ENCODE results near the gene RALGPS2. TPM values are rescaled to one million over a fixed set of nuclear protein-coding genes. Genes with fewer than 3 reads are reported as not detected.

RALGPS2 gene
- polyA plus RNA-seq, 1 experiment, result 27.7 TPM

DNA sequence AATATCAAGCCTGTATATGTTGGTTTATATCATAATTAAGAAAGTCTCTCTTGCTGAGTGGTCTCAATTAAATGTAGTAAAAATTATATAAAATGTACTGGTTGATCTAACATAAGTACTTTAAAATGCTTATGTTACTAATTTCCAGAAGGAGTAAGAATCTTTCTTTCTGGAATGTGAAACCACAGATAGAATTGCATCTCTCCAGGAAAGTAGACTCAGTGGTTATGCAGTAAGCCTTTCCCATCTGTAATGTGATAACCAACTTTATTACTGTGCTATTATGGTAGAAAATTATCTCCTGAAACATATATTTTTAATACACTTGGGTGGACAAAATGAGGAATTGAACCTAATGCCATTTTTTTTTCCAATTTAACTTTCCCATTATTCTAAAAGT lies 8.9 kb upstream of the RALGPS2 start:
- CTCF ChIA-PET, result no interaction called here
- Histone ChIP-seq H3K4me3 (ENCODE audit: low read depth, low read length) (no peak overlapping the region), H3K36me3 (ENCODE audit: control insufficient read depth, insufficient read depth, low read length) (no peaks in the 10 kb centered on the region), H3K27me3 (ENCODE audit: control insufficient read depth, insufficient read depth, low read length) (no peaks in the 10 kb centered on the region)
- POLR2A ChIA-PET, result no interaction called here
- no peak for DNase-seq (ENCODE audit: low read depth)
- TF ChIP-seq, protein P1, sequence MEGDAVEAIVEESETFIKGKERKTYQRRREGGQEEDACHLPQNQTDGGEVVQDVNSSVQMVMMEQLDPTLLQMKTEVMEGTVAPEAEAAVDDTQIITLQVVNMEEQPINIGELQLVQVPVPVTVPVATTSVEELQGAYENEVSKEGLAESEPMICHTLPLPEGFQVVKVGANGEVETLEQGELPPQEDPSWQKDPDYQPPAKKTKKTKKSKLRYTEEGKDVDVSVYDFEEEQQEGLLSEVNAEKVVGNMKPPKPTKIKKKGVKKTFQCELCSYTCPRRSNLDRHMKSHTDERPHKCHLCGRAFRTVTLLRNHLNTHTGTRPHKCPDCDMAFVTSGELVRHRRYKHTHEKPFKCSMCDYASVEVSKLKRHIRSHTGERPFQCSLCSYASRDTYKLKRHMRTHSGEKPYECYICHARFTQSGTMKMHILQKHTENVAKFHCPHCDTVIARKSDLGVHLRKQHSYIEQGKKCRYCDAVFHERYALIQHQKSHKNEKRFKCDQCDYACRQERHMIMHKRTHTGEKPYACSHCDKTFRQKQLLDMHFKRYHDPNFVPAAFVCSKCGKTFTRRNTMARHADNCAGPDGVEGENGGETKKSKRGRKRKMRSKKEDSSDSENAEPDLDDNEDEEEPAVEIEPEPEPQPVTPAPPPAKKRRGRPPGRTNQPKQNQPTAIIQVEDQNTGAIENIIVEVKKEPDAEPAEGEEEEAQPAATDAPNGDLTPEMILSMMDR (IDR thresholded peaks at IDR 0.05; ENCODE audit: insufficient read depth, low read depth, low read length), result no peak

DNA sequence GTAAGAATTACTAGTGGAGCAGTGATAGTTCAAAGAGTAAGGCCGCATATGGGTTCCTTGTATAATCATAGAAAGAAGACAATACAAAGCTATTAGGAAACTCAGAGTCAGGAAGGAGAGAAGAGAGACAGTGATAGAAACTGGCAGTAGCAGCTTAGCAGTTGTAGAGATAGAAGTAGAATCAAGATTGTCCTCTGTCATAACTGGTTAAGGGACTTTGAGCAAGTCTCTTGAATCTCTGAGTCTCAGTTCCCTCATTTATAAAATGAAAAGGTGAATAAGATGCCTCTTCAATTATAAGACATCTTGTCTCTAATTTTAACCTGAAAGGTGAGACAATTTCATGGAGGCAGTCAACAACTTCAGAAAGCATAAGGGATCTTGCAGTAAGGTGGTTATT lies 6.5 kb upstream of the RALGPS2 start:
- ChIA-PET CTCF (interaction anchor here (0.9 kb wide), 1 partner anchor 175 kb away, joined by 3 read pairs; no protein-coding TSS in a partner anchor), POLR2A (interaction anchor here (0.6 kb wide), 1 partner anchor 237 kb away, joined by 4 read pairs; no protein-coding TSS in a partner anchor)
- H3K36me3 ChIP-seq (ENCODE audit: control insufficient read depth, insufficient read depth, low read length), result no peaks in the 10 kb centered on the region
- DNase-seq (ENCODE audit: low read depth), result no peak
- no peak overlapping the region for H3K4me3 ChIP-seq (ENCODE audit: low read depth, low read length)
- TF ChIP-seq, protein P1 (IDR thresholded peaks at IDR 0.05; ENCODE audit: insufficient read depth, low read depth, low read length), result no peak
- H3K27me3 ChIP-seq (ENCODE audit: control insufficient read depth, insufficient read depth, low read length), result no peaks in the 10 kb centered on the region

DNA sequence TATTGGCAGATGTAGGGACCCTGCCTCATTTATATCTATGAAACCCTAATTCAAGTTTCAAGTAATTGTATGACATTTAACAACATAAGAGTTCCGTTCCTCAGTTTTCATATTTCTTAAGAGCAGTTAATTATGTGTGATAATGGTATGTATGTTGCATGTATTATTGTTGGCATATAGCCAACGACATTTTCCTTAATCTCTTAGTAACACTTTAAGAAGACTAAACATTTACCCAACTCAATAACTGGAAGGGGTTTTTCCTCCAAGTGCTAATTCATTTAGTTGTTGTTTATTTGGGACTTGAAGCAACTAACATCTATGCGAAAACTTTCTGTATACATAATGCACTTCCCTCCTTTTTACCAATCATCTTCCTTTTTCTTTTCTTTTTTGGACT lies 1.5 kb upstream of the RALGPS2 start:
- POLR2A ChIA-PET, result no interaction called here
- Histone ChIP-seq H3K4me3 (ENCODE audit: low read depth, low read length) (no peak overlapping the region), H3K27me3 (ENCODE audit: control insufficient read depth, insufficient read depth, low read length) (no peaks in the 10 kb centered on the region), H3K36me3 (ENCODE audit: control insufficient read depth, insufficient read depth, low read length) (no peaks in the 10 kb centered on the region)
- CTCF ChIA-PET, result interaction anchor here (2.3 kb wide), 1 partner anchor 181 kb away, joined by 5 read pairs; no protein-coding TSS in a partner anchor
- no peak for DNase-seq (ENCODE audit: low read depth)
- TF ChIP-seq, protein P1 (IDR thresholded peaks at IDR 0.05; ENCODE audit: insufficient read depth, low read depth, low read length), result no peak

DNA sequence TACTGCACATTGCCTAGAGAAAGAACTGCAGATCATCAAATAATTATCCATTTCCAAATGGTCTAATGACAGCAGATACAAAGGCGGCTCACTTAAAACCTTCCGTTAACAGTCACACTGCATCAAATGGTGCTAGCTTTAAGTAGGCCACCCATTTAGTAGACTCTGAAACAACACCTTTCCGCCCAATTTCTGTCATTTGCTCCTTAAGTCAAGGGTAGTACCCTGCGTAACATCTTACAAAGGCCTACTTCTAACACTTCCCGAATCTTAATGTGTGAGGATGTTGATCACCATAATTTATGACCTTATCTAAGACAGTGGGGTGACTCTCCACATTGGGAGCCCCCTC lies 692 bp upstream of the RALGPS2 start:
- peak overlapping the region; percentile 90 for H3K4me3 ChIP-seq (ENCODE audit: low read depth, low read length)
- ChIA-PET POLR2A (interaction anchor here (0.6 kb wide), 2 partner anchors 113 to 116 kb away, joined by 3 to 5 read pairs; no protein-coding TSS in a partner anchor), CTCF (interaction anchor here (2.3 kb wide), 1 partner anchor 182 kb away, joined by 5 read pairs; no protein-coding TSS in a partner anchor)
- no peak for DNase-seq (ENCODE audit: low read depth)
- H3K36me3 ChIP-seq (ENCODE audit: control insufficient read depth, insufficient read depth, low read length), result no peaks in the 10 kb centered on the region
- TF ChIP-seq, protein P1 (IDR thresholded peaks at IDR 0.05; ENCODE audit: insufficient read depth, low read depth, low read length), result no peak
- H3K27me3 ChIP-seq (ENCODE audit: control insufficient read depth, insufficient read depth, low read length), result no peaks in the 10 kb centered on the region

DNA sequence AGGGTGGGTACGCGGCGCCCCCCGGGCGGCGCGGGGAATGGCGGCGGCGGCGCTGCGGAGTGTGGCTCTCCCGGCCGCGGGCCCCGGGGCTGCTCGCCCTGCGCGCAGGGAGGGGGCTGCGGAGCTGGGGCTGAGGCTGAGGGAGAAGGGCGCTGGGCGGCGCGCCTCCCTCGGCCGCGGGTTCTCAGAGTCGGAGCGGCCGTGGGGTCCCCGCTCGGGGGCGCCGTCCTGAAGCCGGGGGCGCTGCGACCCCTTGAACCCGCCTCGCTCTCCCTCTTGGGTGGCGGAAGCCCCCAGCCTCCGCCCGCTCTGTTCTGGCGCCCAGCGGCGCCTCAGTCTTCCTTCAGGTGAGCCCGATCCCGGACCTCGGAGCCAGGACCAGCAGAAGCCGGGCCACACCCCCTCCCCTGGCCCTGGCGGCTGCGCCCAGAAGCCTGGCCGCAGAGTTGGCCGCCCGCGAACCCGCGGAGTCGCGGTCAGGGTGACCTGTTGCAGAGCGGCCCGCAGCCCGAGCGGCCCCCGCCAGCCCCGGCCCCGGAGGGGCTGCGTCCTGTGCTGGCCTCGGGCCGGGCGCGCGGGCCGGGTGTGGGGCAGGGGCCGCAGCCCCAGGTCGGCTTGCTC lies 532 bp downstream of the RALGPS2 start:
- no peak for DNase-seq (ENCODE audit: low read depth)
- Histone ChIP-seq H3K36me3 (ENCODE audit: control insufficient read depth, insufficient read depth, low read length) (no peaks in the 10 kb centered on the region), H3K27me3 (ENCODE audit: control insufficient read depth, insufficient read depth, low read length) (no peaks in the 10 kb centered on the region), H3K4me3 (ENCODE audit: low read depth, low read length) (peak overlapping the region; percentile 90)
- ChIA-PET POLR2A (interaction anchor here (0.7 kb wide), 1 partner anchor 107 kb away, joined by 9 read pairs; no protein-coding TSS in a partner anchor), CTCF (interaction anchor here (0.5 to 2.3 kb wide), 7 partner anchors 31 to 277 kb away, joined by 3 to 5 read pairs (median 3); no protein-coding TSS in a partner anchor)
- TF ChIP-seq, protein P1 (IDR thresholded peaks at IDR 0.05; ENCODE audit: insufficient read depth, low read depth, low read length), result peak; percentile 16; the same call in 1 of the 2 replicates
